ENCODE results near the gene MEF2B. TPM values are rescaled to one million over a fixed set of nuclear protein-coding genes. Genes with fewer than 3 reads are reported as not detected.

MEF2B gene
- total and polyA plus RNA-seq, 10 of the 15 experiments (the other 5 are each of a cell fraction or from before 2014, with no cell fraction given): 0.09 to 33.0 (median 8.9) TPM

GRCh38 chr19:19126102-19126501, 44.0 kb downstream of the MEF2B start (continued):
- TF ChIP-seq TCF3 (IDR thresholded peaks at IDR 0.05; ENCODE audit: borderline replicate concordance, insufficient read depth, low read depth, low read length) (no peak), DPF2 (IDR thresholded peaks at IDR 0.05) (no peak), SMARCA5 (IDR thresholded peaks at IDR 0.05) (no peak)

- Histone ChIP-seq H3K4me1 (ENCODE audit: control insufficient read depth, insufficient read depth, low read length) (no peaks in the 10 kb centered on the region), H2AFZ (ENCODE audit: control insufficient read depth, low read depth, low read length) (no peak overlapping the region), H3K4me3 (no peak overlapping the region), H3K79me2 (ENCODE audit: control insufficient read depth, insufficient read depth, low read length) (no peaks in the 10 kb centered on the region), H4K20me1 (ENCODE audit: control insufficient read depth, insufficient read depth) (no peaks in the 10 kb centered on the region), H3K27me3 (replicated peaks in 1 of 2; ENCODE audit: control insufficient read depth in 2 of 2, insufficient read depth in 2 of 2, low read length in 1 of 2) (no peaks in the 10 kb centered on the region), H3K9me3 (replicated peaks; ENCODE audit: control insufficient read depth, insufficient read depth, low read length) (no peaks in the 10 kb centered on the region), H3K36me3 (ENCODE audit: control insufficient read depth in 2 of 2, insufficient read depth in 2 of 2, low read length in 1 of 2) (peaks cover 0 to 2% of the 10 kb centered on the region in 2 experiments; a peak in 1 of 4 replicates), H3K4me2 (ENCODE audit: control insufficient read depth, insufficient read depth) (no peak overlapping the region), H3K27ac (ENCODE audit: control insufficient read depth, insufficient read depth) (no peak overlapping the region), H3K9ac (ENCODE audit: control insufficient read depth, insufficient read depth, low read length) (no peak overlapping the region)
- intact Hi-C loops (cut with micrococcal nuclease; ENCODE audit: unreplicated experiment) (no loop called here), in situ Hi-C loops (cut with MboI) (no loop called here)
- DNase-seq (ENCODE audit: low read depth, low spot score): no peak
- no TSS peak for BruUV-seq (replicated peaks)
- FAIRE-seq: no peak
- POLR2A ChIA-PET: no interaction called here
- no peak for ATAC-seq
- RAD21 ChIA-PET (ENCODE audit: unreplicated experiment): no interaction called here
- SMC1A ChIA-PET (ENCODE audit: uncharacterized antibody, unreplicated experiment): interaction anchor here (0.9 kb wide), 1 partner anchor 51 kb away, joined by 3 read pairs; no protein-coding TSS in a partner anchor
- CTCF ChIA-PET: interaction anchor here (1.0 kb wide), 1 partner anchor 16 kb away, joined by 3 read pairs; no protein-coding TSS in a partner anchor
- no peak for TF ChIP-seq REST (IDR thresholded peaks at IDR 0.05; ENCODE audit: low read depth, low read length)
- TF ChIP-seq ZBED1 (IDR thresholded peaks at IDR 0.05; ENCODE audit: borderline replicate concordance): no peak
- TF ChIP-seq PAX5 (IDR thresholded peaks at IDR 0.05; ENCODE audit: borderline replicate concordance, low read depth, low read length): no peak
- no peak for TF ChIP-seq PML (IDR thresholded peaks at IDR 0.05; ENCODE audit: low read length)
- no peak for TF ChIP-seq NFXL1 (IDR thresholded peaks at IDR 0.05; ENCODE audit: borderline replicate concordance)
- no peak for TF ChIP-seq EGR1 (IDR thresholded peaks at IDR 0.05; ENCODE audit: borderline replicate concordance in 1 of 2, low read depth in 2 of 2, low read length in 2 of 2)
- TF ChIP-seq BHLHE40 (IDR thresholded peaks at IDR 0.05; ENCODE audit: borderline replicate concordance in 1 of 2, low read depth in 2 of 2, low read length in 1 of 2): no peak
- no peak for TF ChIP-seq MXI1 (IDR thresholded peaks at IDR 0.05; ENCODE audit: low read depth, low read length)
- TF ChIP-seq ETV6 (conservative IDR thresholded peaks at IDR 0.05 in 1 of 2, IDR thresholded peaks at IDR 0.05 in 1 of 2; ENCODE audit: borderline replicate concordance in 1 of 2, low read depth in 1 of 2): no peak
- no peak for TF ChIP-seq ASH2L (IDR thresholded peaks at IDR 0.05; ENCODE audit: borderline replicate concordance, low read depth)
- no peak for TF ChIP-seq HDAC6 (IDR thresholded peaks at IDR 0.05; ENCODE audit: unreplicated experiment)
- no peak for TF ChIP-seq FOXK2 (IDR thresholded peaks at IDR 0.05)
- TF ChIP-seq MTA2 (IDR thresholded peaks at IDR 0.05; ENCODE audit: low read depth): no peak
- no peak for TF ChIP-seq TCF7 (IDR thresholded peaks at IDR 0.05; ENCODE audit: borderline replicate concordance)
- TF ChIP-seq CEBPZ (IDR thresholded peaks at IDR 0.05; ENCODE audit: low read depth, low read length): no peak
- TF ChIP-seq DPF2 (IDR thresholded peaks at IDR 0.05): no peak
Measured at GRCh38 chr19:19123386-19123785, 46.7 kb downstream of the MEF2B start.
